ENCODE results near the gene C1S.
"Not testable (repeated sequence)": the region's sequence is repeated elsewhere in the genome, so short reads cannot be mapped to it uniquely, and the experiment has no call there.

The C1S gene

GRCh38 chr12:7032990-7033389 lies 27.5 kb upstream of the C1S start:
- TF ChIP-seq POLR2A (IDR thresholded peaks at IDR 0.05; ENCODE audit: low read depth, low read length): no peak
- DNase-seq (ENCODE audit: insufficient read length, low spot score) (no peak), FAIRE-seq (no peak)

GRCh38 chr12:7034464-7034863 lies 26.1 kb upstream of the C1S start:
- no peak for TF ChIP-seq POLR2A (IDR thresholded peaks at IDR 0.05; ENCODE audit: low read depth, low read length)
- DNase-seq (ENCODE audit: insufficient read length, low spot score) (no peak), FAIRE-seq (no peak)

- no peak for TF ChIP-seq POLR2A (IDR thresholded peaks at IDR 0.05; ENCODE audit: low read depth, low read length)
- DNase-seq (ENCODE audit: insufficient read length, low spot score) (no peak), FAIRE-seq (no peak)
These were observed 25.1 kb upstream of the C1S start for GRCh38 chr12:7035463-7035862.

GRCh38 chr12:7037411-7037810 lies 23.1 kb upstream of the C1S start:
- not testable (repeated sequence) for DNase-seq (ENCODE audit: insufficient read length, low spot score); FAIRE-seq

- DNase-seq (ENCODE audit: insufficient read length, low spot score) (no peak), FAIRE-seq (no peak)
- TF ChIP-seq POLR2A (IDR thresholded peaks at IDR 0.05; ENCODE audit: low read depth, low read length): no peak
These were observed 21.9 kb upstream of the C1S start for GRCh38 chr12:7038591-7038990.

GRCh38 chr12:7039403-7039802 lies 21.1 kb upstream of the C1S start:
- TF ChIP-seq POLR2A (IDR thresholded peaks at IDR 0.05; ENCODE audit: low read depth, low read length): no peak
- FAIRE-seq: no peak
- no peak for DNase-seq (ENCODE audit: insufficient read length, low spot score)

- peak; percentile 45 for DNase-seq (ENCODE audit: insufficient read length, low spot score)
- TF ChIP-seq POLR2A (IDR thresholded peaks at IDR 0.05; ENCODE audit: low read depth, low read length): no peak
- peak; percentile 23 for FAIRE-seq
These were observed 17.7 kb upstream of the C1S start for GRCh38 chr12:7042842-7043241.

GRCh38 chr12:7045913-7046312 lies 14.6 kb upstream of the C1S start:
- no peak for FAIRE-seq
- TF ChIP-seq POLR2A (IDR thresholded peaks at IDR 0.05; ENCODE audit: low read depth, low read length): no peak
- no peak for DNase-seq (ENCODE audit: insufficient read length, low spot score)

GRCh38 chr12:7046383-7047105 lies 14.0 kb upstream of the C1S start:
- FAIRE-seq (no peak), DNase-seq (ENCODE audit: insufficient read length, low spot score) (no peak)
- TF ChIP-seq POLR2A (IDR thresholded peaks at IDR 0.05; ENCODE audit: low read depth, low read length): no peak

GRCh38 chr12:7047306-7047705 lies 13.2 kb upstream of the C1S start:
- no peak for FAIRE-seq
- TF ChIP-seq POLR2A (IDR thresholded peaks at IDR 0.05; ENCODE audit: low read depth, low read length): no peak
- no peak for DNase-seq (ENCODE audit: insufficient read length, low spot score)

GRCh38 chr12:7049445-7049951 lies 11.0 kb upstream of the C1S start:
- not testable (repeated sequence) for DNase-seq (ENCODE audit: insufficient read length, low spot score); FAIRE-seq

- not testable (repeated sequence) for DNase-seq (ENCODE audit: insufficient read length, low spot score); FAIRE-seq
These were observed 10.5 kb upstream of the C1S start for GRCh38 chr12:7049973-7050372.

- TF ChIP-seq POLR2A (IDR thresholded peaks at IDR 0.05; ENCODE audit: low read depth, low read length): no peak
- no peak for DNase-seq (ENCODE audit: insufficient read length, low spot score)
- no peak for FAIRE-seq
These were observed 5.6 kb upstream of the C1S start for GRCh38 chr12:7054925-7055324.

GRCh38 chr12:7055736-7056135 lies 4.8 kb upstream of the C1S start:
- not testable (repeated sequence) for FAIRE-seq

GRCh38 chr12:7058163-7058845 lies 2.2 kb upstream of the C1S start:
- no peak for TF ChIP-seq POLR2A (IDR thresholded peaks at IDR 0.05; ENCODE audit: low read depth, low read length)
- DNase-seq (ENCODE audit: insufficient read length, low spot score) (no peak), FAIRE-seq (no peak)

More at GRCh38 chr12:7055736-7056135, 4.8 kb upstream of the C1S start:
- not testable (repeated sequence) for DNase-seq (ENCODE audit: insufficient read length, low spot score)

Measured in H54 (cell line).